ENCODE measurements around the gene NOL4L. TPM values are rescaled to one million over a fixed set of nuclear protein-coding genes. Genes with fewer than 3 reads are reported as not detected.

The NOL4L gene
- total and polyA plus RNA-seq, 5 experiments from 2014 or later: 10.0 to 66.1 (median 21.5) TPM

DNA sequence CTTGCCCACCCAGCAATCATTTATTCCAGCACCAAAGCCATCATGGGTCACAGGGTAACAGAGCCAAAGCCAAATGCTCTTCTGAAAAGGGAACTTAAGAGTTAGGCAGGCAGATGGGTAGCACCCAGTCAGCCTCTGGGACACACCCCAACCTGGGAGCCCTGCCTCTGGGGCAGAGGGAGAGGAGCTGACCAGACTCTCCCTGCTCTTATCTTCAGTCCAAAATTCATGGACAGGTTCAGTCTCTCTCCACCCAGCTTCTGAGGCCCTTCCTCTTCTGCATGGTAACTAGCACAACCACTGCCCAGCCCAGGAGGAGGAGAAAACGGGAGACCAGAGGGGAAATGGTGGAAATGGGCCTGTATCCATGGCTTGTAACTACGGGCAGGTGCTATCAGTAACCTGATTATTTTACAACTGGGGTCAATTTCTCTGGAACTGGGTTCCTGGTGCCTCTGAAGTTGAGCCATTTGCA, 105.4 kb downstream of the NOL4L start:
- peak in 1 of 10 donors; percentile 16 for DNase-seq
- no peaks in the 10 kb centered on the region for H3K27me3 Mint-ChIP-seq
- H3K27ac Mint-ChIP-seq: peak overlapping the region; percentile 70 to 92 (median 85)
- H3K36me3 Mint-ChIP-seq: peaks cover 0 to 3% (median 0%) of the 10 kb centered on the region in 3 donors
- H3K4me3 Mint-ChIP-seq: peak overlapping the region in 4 of 10 donors; percentile 4 to 28 (median 9)
- POLR2A ChIA-PET: interaction anchor here (2.2 kb wide), 1 partner anchor 56 kb away, joined by 8 read pairs; no protein-coding TSS in a partner anchor
- no peak for ATAC-seq
- no peaks in the 10 kb centered on the region for H3K9me3 Mint-ChIP-seq
- H3K4me1 Mint-ChIP-seq: peaks cover 44 to 68% (median 63%) of the 10 kb centered on the region in 4 donors

- Mint-ChIP-seq H3K9me3 (no peaks in the 10 kb centered on the region), H3K36me3 (peaks cover 0 to 3% (median 0%) of the 10 kb centered on the region in 3 donors), H3K4me1 (peaks cover 44 to 70% (median 63%) of the 10 kb centered on the region in 4 donors), H3K27ac (peak overlapping the region in 9 of 10 donors; percentile 33 to 92 (median 80)), H3K27me3 (no peaks in the 10 kb centered on the region), H3K4me3 (peak overlapping the region in 3 of 10 donors; percentile 4 to 67 (median 18))
- POLR2A ChIA-PET: interaction anchor here (1.1 to 1.6 kb wide), 2 partner anchors 29 to 30 kb away, joined by 3 read pairs; no protein-coding TSS in a partner anchor
- no peak for ATAC-seq
- peak in 1 of 10 donors; percentile 4 for DNase-seq
These were observed 106.1 kb downstream of the NOL4L start for GRCh38 chr20:32479012-32479411.

GRCh38 chr20:32478576-32478975, 106.6 kb downstream of the NOL4L start:
- H3K4me3 Mint-ChIP-seq: peak overlapping the region in 5 of 10 donors; percentile 3 to 71 (median 24)
- POLR2A ChIA-PET: interaction anchor here (0.7 to 1.6 kb wide), 3 partner anchors 30 to 58 kb away, joined by 3 to 4 read pairs (median 3); no protein-coding TSS in a partner anchor
- peaks cover 44 to 72% (median 64%) of the 10 kb centered on the region in 4 donors for H3K4me1 Mint-ChIP-seq
- H3K27me3 Mint-ChIP-seq: no peaks in the 10 kb centered on the region
- peaks cover 0 to 6% (median 0%) of the 10 kb centered on the region in 3 donors for H3K36me3 Mint-ChIP-seq
- DNase-seq (peak in 1 of 10 donors; percentile 9), ATAC-seq (no peak)
- no peaks in the 10 kb centered on the region for H3K9me3 Mint-ChIP-seq
- H3K27ac Mint-ChIP-seq: peak overlapping the region; percentile 51 to 97 (median 90)

- peaks cover 0 to 8% (median 2%) of the 10 kb centered on the region in 3 donors for H3K36me3 Mint-ChIP-seq
- POLR2A ChIA-PET: interaction anchor here (0.7 to 2.6 kb wide), 6 partner anchors 19 to 60 kb away, joined by 3 to 17 read pairs (median 4); no protein-coding TSS in a partner anchor
- H3K9me3 Mint-ChIP-seq: no peaks in the 10 kb centered on the region
- peaks cover 44 to 77% (median 64%) of the 10 kb centered on the region in 4 donors for H3K4me1 Mint-ChIP-seq
- ATAC-seq (no peak), DNase-seq (peak in 1 of 10 donors; percentile 26)
- peak overlapping the region in 9 of 10 donors; percentile 7 to 87 (median 52) for H3K4me3 Mint-ChIP-seq
- no peaks in the 10 kb centered on the region for H3K27me3 Mint-ChIP-seq
- peak overlapping the region; percentile 51 to 97 (median 92) for H3K27ac Mint-ChIP-seq
These were observed 107.3 kb downstream of the NOL4L start for GRCh38 chr20:32477594-32478512.

- DNase-seq (peak in 3 of 10 donors; percentile 11 to 28 (median 23)), ATAC-seq (peak; percentile 57 to 73)
- POLR2A ChIA-PET: interaction anchor here (1.0 to 2.6 kb wide), 4 partner anchors 9 to 61 kb away, joined by 3 to 17 read pairs (median 6); no protein-coding TSS in a partner anchor
- peak overlapping the region; percentile 78 to 97 (median 94) for H3K27ac Mint-ChIP-seq
- H3K9me3 Mint-ChIP-seq: no peaks in the 10 kb centered on the region
- H3K27me3 Mint-ChIP-seq: no peaks in the 10 kb centered on the region
- peaks cover 0 to 8% (median 2%) of the 10 kb centered on the region in 3 donors for H3K36me3 Mint-ChIP-seq
- H3K4me1 Mint-ChIP-seq: peaks cover 44 to 73% (median 63%) of the 10 kb centered on the region in 4 donors
- peak overlapping the region; percentile 45 to 87 (median 72) for H3K4me3 Mint-ChIP-seq
These were observed 108.2 kb downstream of the NOL4L start for GRCh38 chr20:32476684-32477593.

DNA sequence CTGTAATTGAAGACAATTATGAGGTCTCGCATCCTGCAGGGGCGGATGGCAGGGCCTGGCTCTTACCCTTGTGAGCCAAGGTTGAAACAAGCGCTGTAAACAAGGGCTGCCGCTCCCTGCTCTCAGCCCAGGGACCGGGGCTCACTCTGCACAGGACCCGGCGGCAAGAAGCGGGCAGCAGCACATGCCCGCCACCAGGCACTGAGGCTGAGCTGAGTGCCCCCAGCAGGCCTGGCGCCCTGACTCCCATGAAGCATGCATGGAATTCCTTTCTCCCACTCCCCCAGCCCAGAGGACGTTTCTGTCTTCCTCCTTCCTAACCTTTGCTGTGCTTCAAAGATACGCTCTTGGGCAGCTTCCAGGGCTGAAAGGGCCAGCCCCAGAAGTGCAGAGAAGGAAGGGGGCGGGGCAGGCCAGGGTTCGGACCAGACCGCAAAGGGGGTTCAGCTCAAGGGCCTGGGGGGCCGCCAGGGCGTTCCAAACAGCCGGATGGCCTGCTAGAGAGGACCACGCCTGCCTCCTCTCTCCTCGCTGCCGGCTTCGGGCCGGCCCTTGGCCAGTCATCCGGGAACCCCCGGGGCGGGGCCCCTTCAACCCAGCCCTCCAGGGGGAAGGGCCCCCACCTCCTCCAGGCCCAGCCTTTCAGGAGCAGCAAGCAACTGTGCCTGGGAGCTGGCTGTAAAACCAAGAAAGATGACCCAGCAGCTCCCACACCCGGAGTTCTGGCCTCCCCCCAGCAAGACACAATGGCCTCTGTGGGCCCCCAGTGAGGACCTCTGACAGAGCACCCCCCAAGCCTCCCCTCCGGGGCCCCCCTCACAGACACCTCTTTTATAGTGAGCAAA, 109.9 kb downstream of the NOL4L start:
- no peak for ATAC-seq
- H3K36me3 Mint-ChIP-seq: peaks cover 0 to 16% (median 2%) of the 10 kb centered on the region in 3 donors
- no peaks in the 10 kb centered on the region for H3K9me3 Mint-ChIP-seq
- H3K27ac Mint-ChIP-seq: peak overlapping the region; percentile 78 to 97 (median 94)
- H3K4me3 Mint-ChIP-seq: peak overlapping the region in 6 of 10 donors; percentile 60 to 87 (median 79)
- peaks cover 43 to 66% (median 58%) of the 10 kb centered on the region in 4 donors for H3K4me1 Mint-ChIP-seq
- DNase-seq: peak in 1 of 10 donors; percentile 59
- H3K27me3 Mint-ChIP-seq: no peaks in the 10 kb centered on the region
- POLR2A ChIA-PET: interaction anchor here (1.2 to 2.6 kb wide), 3 partner anchors 9 to 36 kb away, joined by 3 to 17 read pairs (median 8); no protein-coding TSS in a partner anchor

DNA sequence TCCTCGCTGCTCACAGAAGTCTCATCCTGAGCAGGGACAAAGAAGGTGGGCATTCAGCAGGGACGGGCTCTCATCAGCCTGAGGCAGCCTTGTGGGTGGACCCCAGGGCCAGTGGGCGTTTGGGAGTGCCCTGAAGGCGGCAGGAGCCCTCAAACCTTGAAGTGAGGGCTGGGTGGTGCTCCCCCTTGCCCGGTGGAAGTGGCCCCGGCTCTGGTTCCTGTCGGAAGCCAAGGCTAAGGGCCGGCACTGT, 110.5 kb downstream of the NOL4L start:
- Mint-ChIP-seq H3K36me3 (peaks cover 0 to 18% (median 2%) of the 10 kb centered on the region in 3 donors), H3K9me3 (no peaks in the 10 kb centered on the region), H3K4me3 (peak overlapping the region in 3 of 10 donors; percentile 27 to 71 (median 30)), H3K27ac (peak overlapping the region in 6 of 10 donors; percentile 26 to 74 (median 64)), H3K27me3 (no peaks in the 10 kb centered on the region), H3K4me1 (peaks cover 39 to 64% (median 55%) of the 10 kb centered on the region in 4 donors)
- POLR2A ChIA-PET: interaction anchor here (1.2 to 2.5 kb wide), 2 partner anchors 9 to 11 kb away, joined by 3 to 8 read pairs; no protein-coding TSS in a partner anchor
- DNase-seq: peak in 1 of 10 donors; percentile 41
- no peak for ATAC-seq

GRCh38 chr20:32474009-32474716, 111.0 kb downstream of the NOL4L start:
- H3K4me3 Mint-ChIP-seq: peak overlapping the region in 1 of 10 donors; percentile 30
- DNase-seq: peak in 1 of 10 donors; percentile 55
- ATAC-seq: no peak
- peaks cover 0 to 18% (median 2%) of the 10 kb centered on the region in 3 donors for H3K36me3 Mint-ChIP-seq
- no peaks in the 10 kb centered on the region for H3K9me3 Mint-ChIP-seq
- H3K27ac Mint-ChIP-seq: peak overlapping the region in 7 of 10 donors; percentile 19 to 70 (median 62)
- POLR2A ChIA-PET: no interaction called here
- H3K27me3 Mint-ChIP-seq: no peaks in the 10 kb centered on the region
- H3K4me1 Mint-ChIP-seq: peaks cover 37 to 60% (median 51%) of the 10 kb centered on the region in 4 donors

DNA sequence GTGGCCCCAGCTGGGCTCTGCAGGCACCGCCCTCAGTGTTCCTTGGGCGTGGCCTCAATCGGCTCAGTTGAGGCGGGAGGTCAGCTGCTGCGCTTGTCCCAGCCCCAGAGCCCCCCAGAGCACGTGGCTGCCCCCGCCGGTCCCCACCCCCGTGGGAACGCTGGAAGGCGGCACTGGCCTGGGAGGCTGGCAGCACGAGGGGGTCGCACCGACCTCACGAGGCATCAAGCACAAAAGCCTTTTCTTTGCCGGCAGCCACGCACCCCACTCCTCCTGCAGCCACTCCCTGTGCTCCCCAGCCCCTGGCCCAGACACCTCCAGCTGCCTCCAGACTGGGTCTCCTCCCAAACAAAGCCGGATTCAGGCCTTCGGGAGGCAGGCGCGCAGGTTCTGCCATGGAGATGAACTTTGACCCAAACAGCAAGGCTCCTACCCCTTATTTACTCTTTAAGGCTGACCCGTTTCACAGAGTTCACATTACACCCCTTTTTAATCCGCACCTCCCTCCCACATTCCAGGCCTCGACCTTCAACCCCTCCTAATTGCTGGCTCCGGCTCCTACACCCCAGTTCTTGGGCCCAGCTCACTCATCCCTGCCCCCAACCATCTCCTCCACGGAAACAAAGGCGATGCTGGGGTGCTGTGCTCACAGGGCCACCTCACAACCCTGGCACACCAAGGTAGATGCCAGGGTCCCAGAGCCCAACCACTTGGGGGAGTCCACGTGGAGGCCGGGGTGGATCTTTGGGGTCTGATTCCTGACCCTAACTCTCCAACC, 111.7 kb downstream of the NOL4L start:
- Mint-ChIP-seq H3K36me3 (peaks cover 0 to 18% (median 2%) of the 10 kb centered on the region in 3 donors), H3K27me3 (no peaks in the 10 kb centered on the region), H3K4me1 (peaks cover 32 to 57% (median 44%) of the 10 kb centered on the region in 4 donors), H3K9me3 (no peaks in the 10 kb centered on the region), H3K4me3 (no peak overlapping the region), H3K27ac (peak overlapping the region in 9 of 10 donors; percentile 19 to 87 (median 60))
- DNase-seq (peak in 1 of 10 donors; percentile 56), ATAC-seq (no peak)
- POLR2A ChIA-PET: no interaction called here

All from naive thymus-derived CD8-positive, alpha-beta T cell (primary cell).